ENCODE data around the gene MORN4. TPM values are rescaled to one million over a fixed set of nuclear protein-coding genes. Genes with fewer than 3 reads are reported as not detected.

Gene MORN4
- total and polyA plus RNA-seq, 2 of the 13 experiments (the other 11 are each of a cell fraction or from before 2014, with no cell fraction given): 3.4 to 9.1 TPM

GRCh38 chr10:97584060-97584797, 49.1 kb downstream of the MORN4 start, which contains the start of gene HOGA1 (continued):
- TF ChIP-seq ZNF747 (CRISPR knock-in tag; IDR thresholded peaks at IDR 0.05; ENCODE audit: borderline replicate concordance) (no peak), TGIF2 (CRISPR knock-in tag; IDR thresholded peaks at IDR 0.05) (no peak), ZNF766 (CRISPR knock-in tag; IDR thresholded peaks at IDR 0.05; ENCODE audit: borderline replicate concordance) (no peak), ZNF407 (CRISPR knock-in tag; IDR thresholded peaks at IDR 0.05; ENCODE audit: not compliant biosample characterization) (no peak), ZNF652 (CRISPR knock-in tag; IDR thresholded peaks at IDR 0.05; ENCODE audit: borderline replicate concordance, low read depth) (no peak), MAFF (IDR thresholded peaks at IDR 0.05; ENCODE audit: low read depth, low read length) (no peak), PRDM4 (CRISPR knock-in tag; IDR thresholded peaks at IDR 0.05; ENCODE audit: borderline replicate concordance) (no peak), TMF1 (CRISPR knock-in tag; IDR thresholded peaks at IDR 0.05; ENCODE audit: low read depth) (no peak), ZNF180 (CRISPR knock-in tag; IDR thresholded peaks at IDR 0.05; ENCODE audit: borderline replicate concordance, low read depth) (no peak), KDM2A (CRISPR knock-in tag; IDR thresholded peaks at IDR 0.05; ENCODE audit: borderline replicate concordance, low read depth) (no peak), RAD21 (CRISPR knock-in tag; IDR thresholded peaks at IDR 0.05) (no peak), ONECUT2 (CRISPR knock-in tag; IDR thresholded peaks at IDR 0.05) (no peak), SMYD3 (CRISPR knock-in tag; IDR thresholded peaks at IDR 0.05) (no peak), MAZ (IDR thresholded peaks at IDR 0.05; ENCODE audit: borderline replicate concordance, low read depth, low read length) (no peak), MAZ (CRISPR knock-in tag; IDR thresholded peaks at IDR 0.05; ENCODE audit: low read depth) (0 out of 2 replicates have a peak, but pooled peaks have one; percentile 33), HNF4G (IDR thresholded peaks at IDR 0.05; ENCODE audit: borderline replicate concordance, low read depth, low read length) (no peak), HNF4G (CRISPR knock-in tag; IDR thresholded peaks at IDR 0.05; ENCODE audit: borderline replicate concordance, low read depth) (no peak), NONO (IDR thresholded peaks at IDR 0.05) (no peak), NONO (CRISPR knock-in tag; conservative IDR thresholded peaks at IDR 0.05) (no peak)

All from HepG2 (cell line).